T-helper 17 cell (primary cell): ENCODE data around the gene PDE4DIP. TPM values are rescaled to one million over a fixed set of nuclear protein-coding genes. Genes with fewer than 3 reads are reported as not detected.
"Not testable (repeated sequence)": the region's sequence is repeated elsewhere in the genome, so short reads cannot be mapped to it uniquely, and the experiment has no call there.

Experiments used
- ATAC-seq: fragments of 150-1000 bp; cut with Tn5 transposase; 2 replicates; pipeline ENCODE4 v1.10.0; 2021; ENCODE audit warnings: mild to moderate bottlenecking, moderate library complexity
- DNase-seq, 3 donors: peaks; one replicate each; pipeline versions ENCODE4 v3.0.0 to v3.0.0-alpha.2; 2020 to 2021
- H3K9me3 ChIP-seq: one replicate; pipeline ENCODE4 v1.7.0; 2013; ENCODE audit warnings: low read length, mild to moderate bottlenecking; ENCODE audit not compliant: control insufficient read depth, poor library complexity, severe bottlenecking
- H3K27ac Mint-ChIP-seq: one replicate; pipeline ENCODE4 v1.8.0; 2022; ENCODE audit warnings: mild to moderate bottlenecking, moderate library complexity, mixed read lengths
- H3K27me3 Mint-ChIP-seq: one replicate; pipeline ENCODE4 v1.8.0; 2022; ENCODE audit warnings: mixed read lengths
- H3K36me3 Mint-ChIP-seq: one replicate; pipeline ENCODE4 v1.8.0; 2022; ENCODE audit warnings: low read depth, mixed read lengths
- H3K4me1 Mint-ChIP-seq: one replicate; pipeline ENCODE4 v1.8.0; 2022; ENCODE audit warnings: mild to moderate bottlenecking, mixed read lengths
- H3K4me3 Mint-ChIP-seq: one replicate; pipeline ENCODE4 v1.8.0; 2022; ENCODE audit warnings: mild to moderate bottlenecking, moderate library complexity, mixed read lengths
- total RNA-seq, 4 donors: library from RNA in 2 of 4; stranded (reverse) in 2 of 4; gene quantifications; one replicate each; pipeline ENCODE4 v1.2.3 and lab custom pipeline; 2022 to 2026

The PDE4DIP gene
- total RNA-seq, 2 donors from 2014 or later: 36.2 to 43.2 TPM

- not testable (repeated sequence) for H3K27me3 Mint-ChIP-seq, H3K9me3 ChIP-seq, H3K36me3 Mint-ChIP-seq, DNase-seq, H3K4me3 Mint-ChIP-seq, H3K27ac Mint-ChIP-seq, H3K4me1 Mint-ChIP-seq, ATAC-seq
Measured at GRCh38 chr1:148990233-148990788, 146.1 kb downstream of the PDE4DIP start.

- DNase-seq, H3K9me3 ChIP-seq, H3K4me3 Mint-ChIP-seq, H3K36me3 Mint-ChIP-seq, ATAC-seq, H3K27ac Mint-ChIP-seq, H3K4me1 Mint-ChIP-seq, H3K27me3 Mint-ChIP-seq: not testable (repeated sequence)
Measured at GRCh38 chr1:148991818-148992217, 147.6 kb downstream of the PDE4DIP start.

- not testable (repeated sequence) for H3K9me3 ChIP-seq, H3K27ac Mint-ChIP-seq, H3K4me1 Mint-ChIP-seq, H3K4me3 Mint-ChIP-seq, DNase-seq, ATAC-seq, H3K27me3 Mint-ChIP-seq, H3K36me3 Mint-ChIP-seq
Measured at GRCh38 chr1:148992364-148992763, 148.1 kb downstream of the PDE4DIP start.

- not testable (repeated sequence) for H3K27ac Mint-ChIP-seq, DNase-seq, H3K4me3 Mint-ChIP-seq, H3K36me3 Mint-ChIP-seq, H3K27me3 Mint-ChIP-seq, H3K9me3 ChIP-seq, H3K4me1 Mint-ChIP-seq
- ATAC-seq: peak; percentile 90
Measured at GRCh38 chr1:148996449-148997224, 152.4 kb downstream of the PDE4DIP start.

DNA sequence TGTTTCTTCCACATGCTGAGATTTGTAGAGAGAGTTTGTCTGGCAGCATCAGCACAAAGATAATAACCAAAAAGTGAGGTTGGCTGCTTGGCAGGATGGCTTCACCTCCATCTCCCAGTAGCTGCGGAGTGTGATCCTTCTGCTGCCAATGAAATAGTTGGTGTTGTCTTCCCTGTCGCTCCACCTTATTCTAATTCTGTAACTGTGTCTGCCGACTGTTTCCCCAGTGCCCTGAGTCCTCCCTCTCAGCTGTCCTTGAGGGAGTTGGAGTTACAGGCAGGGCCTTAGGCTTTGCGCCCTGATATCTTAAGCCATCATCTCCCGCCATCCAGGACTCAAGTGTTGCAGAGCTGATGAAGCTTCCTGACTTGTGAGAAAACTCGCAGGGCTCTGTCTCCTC is 153.2 kb downstream of the PDE4DIP start:
- H3K27me3 Mint-ChIP-seq: not testable (repeated sequence)

DNA sequence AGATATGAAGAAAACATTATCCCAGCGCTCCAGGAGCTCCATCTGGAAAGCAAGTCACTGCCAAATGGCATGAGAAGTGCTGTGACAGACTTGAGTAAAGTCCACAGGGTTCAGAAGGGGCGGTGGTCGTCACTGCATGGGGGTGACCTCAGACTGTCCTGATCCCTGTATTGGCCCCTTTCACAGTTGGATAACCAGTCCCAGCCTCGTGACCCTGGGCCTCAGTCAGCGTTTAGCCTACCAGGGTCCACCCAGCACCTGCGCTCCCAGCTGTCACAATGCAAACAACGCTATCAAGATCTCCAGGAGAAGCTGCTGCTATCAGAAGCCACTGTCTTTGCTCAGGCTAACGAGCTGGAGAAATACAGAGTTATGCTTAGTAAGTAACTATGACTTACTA is 158.4 kb downstream of the PDE4DIP start:
- H3K4me1 Mint-ChIP-seq, H3K27ac Mint-ChIP-seq, ATAC-seq: not testable (repeated sequence)

More for the DNA sequence above, 153.2 kb downstream of the PDE4DIP start:
- H3K4me1 Mint-ChIP-seq, H3K9me3 ChIP-seq, H3K27ac Mint-ChIP-seq, DNase-seq, ATAC-seq, H3K36me3 Mint-ChIP-seq, H3K4me3 Mint-ChIP-seq: not testable (repeated sequence)

DNA sequence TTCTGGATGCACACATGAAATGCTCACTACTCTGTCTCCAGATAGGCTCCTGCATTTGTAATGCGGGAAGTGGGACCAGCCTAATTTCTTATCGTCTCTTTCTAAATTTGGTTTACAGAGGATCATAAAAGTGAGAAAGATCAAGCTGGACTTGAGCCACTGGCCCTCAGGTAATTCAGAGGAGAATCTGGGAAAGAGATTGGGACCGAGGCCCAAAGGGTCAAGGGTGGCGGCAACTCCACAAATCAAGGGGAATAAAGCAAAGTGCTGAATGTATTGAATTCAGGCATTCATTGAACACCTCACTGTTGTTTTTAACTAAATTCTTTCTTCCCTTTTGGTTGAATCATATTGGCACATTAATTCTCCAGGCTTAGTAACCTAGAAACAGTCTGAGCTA is 164.1 kb downstream of the PDE4DIP start:
- not testable (repeated sequence) for ATAC-seq, H3K27ac Mint-ChIP-seq, H3K4me3 Mint-ChIP-seq, DNase-seq, H3K27me3 Mint-ChIP-seq, H3K4me1 Mint-ChIP-seq, H3K36me3 Mint-ChIP-seq, H3K9me3 ChIP-seq

More for the DNA sequence above, 158.4 kb downstream of the PDE4DIP start:
- H3K4me3 Mint-ChIP-seq, H3K27me3 Mint-ChIP-seq, H3K9me3 ChIP-seq, DNase-seq, H3K36me3 Mint-ChIP-seq: not testable (repeated sequence)

GRCh38 chr1:149008769-149009168 is 164.5 kb downstream of the PDE4DIP start:
- H3K9me3 ChIP-seq, ATAC-seq, H3K27ac Mint-ChIP-seq, H3K4me3 Mint-ChIP-seq, H3K36me3 Mint-ChIP-seq, DNase-seq, H3K4me1 Mint-ChIP-seq, H3K27me3 Mint-ChIP-seq: not testable (repeated sequence)

DNA sequence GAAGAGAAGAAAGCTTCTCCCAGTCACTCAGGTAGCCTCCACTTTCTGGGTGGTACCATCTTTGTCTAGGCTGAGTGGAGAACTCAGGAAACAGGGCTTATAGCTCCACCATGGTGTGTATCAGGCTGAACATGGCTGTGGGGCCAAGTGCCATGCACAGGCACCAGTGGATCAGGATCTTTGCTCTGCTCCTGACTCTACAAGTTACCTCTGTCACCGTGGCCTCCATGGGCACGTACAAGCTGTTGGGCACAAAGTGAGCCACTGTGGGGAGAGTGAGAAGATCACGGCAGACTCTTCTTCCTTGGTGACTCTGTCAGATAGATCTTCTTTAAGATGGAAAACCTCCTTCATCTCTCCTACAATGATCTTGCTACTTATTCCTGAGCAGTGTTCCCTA is 165.5 kb downstream of the PDE4DIP start:
- not testable (repeated sequence) for H3K36me3 Mint-ChIP-seq, H3K27me3 Mint-ChIP-seq, DNase-seq, H3K9me3 ChIP-seq, H3K4me1 Mint-ChIP-seq, H3K27ac Mint-ChIP-seq, H3K4me3 Mint-ChIP-seq, ATAC-seq

GRCh38 chr1:149012599-149012998 is 168.4 kb downstream of the PDE4DIP start:
- H3K9me3 ChIP-seq, ATAC-seq, H3K36me3 Mint-ChIP-seq, H3K4me1 Mint-ChIP-seq, DNase-seq, H3K4me3 Mint-ChIP-seq, H3K27me3 Mint-ChIP-seq, H3K27ac Mint-ChIP-seq: not testable (repeated sequence)

- not testable (repeated sequence) for ATAC-seq, H3K27me3 Mint-ChIP-seq, H3K4me1 Mint-ChIP-seq, H3K9me3 ChIP-seq, H3K4me3 Mint-ChIP-seq, H3K27ac Mint-ChIP-seq, H3K36me3 Mint-ChIP-seq, DNase-seq
Measured at GRCh38 chr1:149013513-149013912, 169.3 kb downstream of the PDE4DIP start.

DNA sequence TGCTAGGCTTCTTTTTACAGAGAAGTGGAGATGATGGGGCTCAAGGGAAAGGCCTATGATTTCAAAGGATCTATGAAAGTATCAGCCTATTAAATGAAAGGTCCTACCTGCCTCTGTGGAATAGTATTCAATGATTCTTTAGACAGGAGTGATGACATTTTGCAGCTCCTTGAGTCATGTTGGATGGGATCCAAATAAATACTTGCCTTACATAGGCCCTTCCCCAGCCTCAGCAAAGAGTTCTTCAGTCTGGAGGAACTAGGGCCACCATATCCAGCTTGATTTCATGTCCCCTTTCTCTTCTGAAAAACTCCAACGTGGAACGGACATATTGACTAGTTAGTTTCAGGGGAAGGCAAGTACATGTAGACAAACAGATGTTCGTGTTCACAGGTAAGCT is 171.3 kb downstream of the PDE4DIP start:
- H3K4me1 Mint-ChIP-seq, H3K4me3 Mint-ChIP-seq, H3K9me3 ChIP-seq, H3K27me3 Mint-ChIP-seq, DNase-seq, H3K27ac Mint-ChIP-seq, H3K36me3 Mint-ChIP-seq, ATAC-seq: not testable (repeated sequence)

- not testable (repeated sequence) for H3K36me3 Mint-ChIP-seq, H3K27ac Mint-ChIP-seq, H3K4me3 Mint-ChIP-seq, H3K4me1 Mint-ChIP-seq, ATAC-seq, H3K27me3 Mint-ChIP-seq, DNase-seq, H3K9me3 ChIP-seq
Measured at GRCh38 chr1:149016626-149017025, 172.4 kb downstream of the PDE4DIP start.

DNA sequence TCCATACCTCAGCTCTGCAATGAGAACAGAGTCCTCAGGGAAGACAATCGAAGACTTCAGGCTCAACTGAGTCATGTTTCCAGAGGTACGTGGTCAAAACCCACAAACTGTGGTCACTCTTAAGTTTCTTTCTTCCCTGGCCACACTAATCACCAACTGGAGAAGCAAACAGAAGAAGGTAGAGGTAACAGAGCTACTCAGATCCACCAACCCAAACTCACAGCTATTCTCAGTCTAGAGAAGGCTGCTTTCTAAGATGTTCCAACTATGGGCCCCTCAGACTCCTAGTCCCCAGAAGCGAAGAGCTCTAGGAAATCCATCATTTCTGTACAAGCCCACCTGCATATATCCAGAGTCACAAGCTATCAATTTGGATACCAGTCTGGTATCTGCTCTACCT is 174.3 kb downstream of the PDE4DIP start:
- not testable (repeated sequence) for H3K27me3 Mint-ChIP-seq, DNase-seq, H3K4me1 Mint-ChIP-seq, H3K9me3 ChIP-seq, H3K4me3 Mint-ChIP-seq, ATAC-seq, H3K36me3 Mint-ChIP-seq, H3K27ac Mint-ChIP-seq
